Measurements from ENCODE around the gene NFIX. TPM values are rescaled to one million over a fixed set of nuclear protein-coding genes. Genes with fewer than 3 reads are reported as not detected.

Gene NFIX
- total RNA-seq, 1 donor from 2014 or later: 75.5 TPM

- no peak for DNase-seq
These were observed 4.4 kb upstream of the NFIX start for GRCh38 chr19:12990853-12991252.

GRCh38 chr19:12991296-12991695 is 4.0 kb upstream of the NFIX start:
- no peak for DNase-seq

- no peak for DNase-seq
These were observed 2.5 kb upstream of the NFIX start for GRCh38 chr19:12992729-12993128.

GRCh38 chr19:12993562-12993961 is 1.7 kb upstream of the NFIX start:
- no peak for DNase-seq

GRCh38 chr19:12995596-12996405 is 526 bp downstream of the NFIX start:
- no peak for DNase-seq

GRCh38 chr19:12996406-12997094 is 1.3 kb downstream of the NFIX start:
- no peak for DNase-seq

- no peak for DNase-seq
These were observed 2.1 kb downstream of the NFIX start for GRCh38 chr19:12997179-12997966.

GRCh38 chr19:12997967-12998940 is 3.0 kb downstream of the NFIX start:
- peak; percentile 32 for DNase-seq

- no peak for DNase-seq
These were observed 5.9 kb downstream of the NFIX start for GRCh38 chr19:13001166-13001501.

- DNase-seq: no peak
These were observed 6.4 kb downstream of the NFIX start for GRCh38 chr19:13001502-13002165.

- peak; percentile 92 for DNase-seq
These were observed 7.1 kb downstream of the NFIX start for GRCh38 chr19:13002166-13002898.

GRCh38 chr19:13003081-13003480 is 7.8 kb downstream of the NFIX start:
- DNase-seq: no peak

- DNase-seq: no peak
These were observed 9.0 kb downstream of the NFIX start for GRCh38 chr19:13004273-13004672.

- DNase-seq: no peak
These were observed 10.0 kb downstream of the NFIX start for GRCh38 chr19:13005253-13005652.

- no peak for DNase-seq
These were observed 10.6 kb downstream of the NFIX start for GRCh38 chr19:13005861-13006370.

GRCh38 chr19:13006431-13007281 is 11.4 kb downstream of the NFIX start:
- DNase-seq: no peak

GRCh38 chr19:13007292-13008045 is 12.2 kb downstream of the NFIX start:
- DNase-seq: no peak

Measured in skin of body (tissue), 2 donors.